Measurements from ENCODE around the gene CARMIL3. TPM values are rescaled to one million over a fixed set of nuclear protein-coding genes. Genes with fewer than 3 reads are reported as not detected.

Gene CARMIL3
- polyA plus RNA-seq, 1 donor from 2014 or later: 43.6 TPM

DNA sequence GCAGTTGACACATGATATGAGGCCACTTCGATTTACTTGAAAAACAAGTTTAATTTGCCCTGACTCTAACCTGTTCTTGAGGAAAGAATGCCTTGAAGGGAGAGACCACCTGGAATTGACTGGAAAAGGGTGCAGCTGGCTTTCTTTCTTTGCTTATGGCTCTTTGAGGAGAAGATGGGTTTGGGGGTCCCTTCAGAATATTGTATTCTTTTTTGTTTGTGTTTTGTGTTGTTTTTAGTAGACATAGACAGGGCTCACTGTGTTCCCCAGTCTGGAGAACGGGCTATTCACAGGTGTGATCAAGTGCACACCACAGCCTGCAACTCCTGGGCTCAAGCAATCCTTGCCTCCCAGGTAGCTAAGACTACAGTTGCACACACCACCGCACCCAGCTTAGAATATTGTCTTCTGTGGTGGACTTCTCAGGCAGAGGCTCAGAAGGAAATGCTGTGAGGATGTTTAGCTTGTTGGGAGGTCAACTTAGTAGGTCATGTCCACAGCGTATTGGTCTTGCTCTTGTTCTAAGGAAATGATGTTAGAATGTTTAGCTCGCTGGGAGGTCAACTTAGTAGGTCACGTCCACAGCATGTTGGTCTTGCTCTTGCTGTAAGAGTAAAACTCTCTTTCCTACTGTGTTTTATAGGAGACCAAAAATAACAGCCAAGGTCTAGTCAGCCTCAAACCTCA, 64.5 kb downstream of the CARMIL3 start:
- H3K27ac ChIP-seq (ENCODE audit: low read length): no peak overlapping the region
- TF ChIP-seq, protein P1, sequence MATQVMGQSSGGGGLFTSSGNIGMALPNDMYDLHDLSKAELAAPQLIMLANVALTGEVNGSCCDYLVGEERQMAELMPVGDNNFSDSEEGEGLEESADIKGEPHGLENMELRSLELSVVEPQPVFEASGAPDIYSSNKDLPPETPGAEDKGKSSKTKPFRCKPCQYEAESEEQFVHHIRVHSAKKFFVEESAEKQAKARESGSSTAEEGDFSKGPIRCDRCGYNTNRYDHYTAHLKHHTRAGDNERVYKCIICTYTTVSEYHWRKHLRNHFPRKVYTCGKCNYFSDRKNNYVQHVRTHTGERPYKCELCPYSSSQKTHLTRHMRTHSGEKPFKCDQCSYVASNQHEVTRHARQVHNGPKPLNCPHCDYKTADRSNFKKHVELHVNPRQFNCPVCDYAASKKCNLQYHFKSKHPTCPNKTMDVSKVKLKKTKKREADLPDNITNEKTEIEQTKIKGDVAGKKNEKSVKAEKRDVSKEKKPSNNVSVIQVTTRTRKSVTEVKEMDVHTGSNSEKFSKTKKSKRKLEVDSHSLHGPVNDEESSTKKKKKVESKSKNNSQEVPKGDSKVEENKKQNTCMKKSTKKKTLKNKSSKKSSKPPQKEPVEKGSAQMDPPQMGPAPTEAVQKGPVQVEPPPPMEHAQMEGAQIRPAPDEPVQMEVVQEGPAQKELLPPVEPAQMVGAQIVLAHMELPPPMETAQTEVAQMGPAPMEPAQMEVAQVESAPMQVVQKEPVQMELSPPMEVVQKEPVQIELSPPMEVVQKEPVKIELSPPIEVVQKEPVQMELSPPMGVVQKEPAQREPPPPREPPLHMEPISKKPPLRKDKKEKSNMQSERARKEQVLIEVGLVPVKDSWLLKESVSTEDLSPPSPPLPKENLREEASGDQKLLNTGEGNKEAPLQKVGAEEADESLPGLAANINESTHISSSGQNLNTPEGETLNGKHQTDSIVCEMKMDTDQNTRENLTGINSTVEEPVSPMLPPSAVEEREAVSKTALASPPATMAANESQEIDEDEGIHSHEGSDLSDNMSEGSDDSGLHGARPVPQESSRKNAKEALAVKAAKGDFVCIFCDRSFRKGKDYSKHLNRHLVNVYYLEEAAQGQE (IDR thresholded peaks at IDR 0.05; ENCODE audit: borderline replicate concordance): no peak
- TF ChIP-seq SMC3 (conservative IDR thresholded peaks at IDR 0.05; ENCODE audit: poor library complexity) (no peak), POLR2AphosphoS5 (IDR thresholded peaks at IDR 0.05) (no peak)
- H3K4me3 ChIP-seq (ENCODE audit: low read length): peak overlapping the region; percentile 89

DNA sequence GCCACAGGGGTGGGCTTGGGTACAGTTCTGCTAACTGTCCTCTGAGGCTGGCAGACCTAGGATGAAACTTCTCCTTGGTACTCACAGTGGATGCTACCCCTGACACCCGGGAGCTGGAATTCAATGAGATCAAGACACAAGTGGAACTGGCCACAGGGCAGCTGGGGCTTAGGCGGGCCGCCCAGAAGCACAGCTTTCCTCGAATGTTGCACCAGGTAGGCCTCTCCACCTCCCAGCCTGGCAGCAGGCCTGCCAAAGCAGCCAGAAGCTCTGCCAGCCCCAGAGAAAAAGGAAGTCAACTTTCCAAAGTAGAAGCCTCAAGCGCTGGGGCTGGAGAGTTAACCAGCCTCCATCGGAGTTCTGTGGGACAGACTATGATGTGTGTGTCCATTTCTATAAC, 65.4 kb downstream of the CARMIL3 start:
- Histone ChIP-seq H3K9me2 (ENCODE audit: insufficient read depth, low read length) (no peaks in the 10 kb centered on the region), H3K9ac (ENCODE audit: low read length) (no peak overlapping the region), H3K27ac (ENCODE audit: low read length) (no peak overlapping the region), H3F3A (ENCODE audit: insufficient read depth, low read length, poor library complexity, severe bottlenecking) (no peaks in the 10 kb centered on the region), H2AFZ (ENCODE audit: low read depth, low read length) (no peak overlapping the region), H3K27me3 (ENCODE audit: insufficient read depth, low read depth, low read length) (no peaks in the 10 kb centered on the region), H4K20me1 (ENCODE audit: insufficient read depth) (no peaks in the 10 kb centered on the region), H3K4me2 (ENCODE audit: low read length) (no peak overlapping the region), H3K79me2 (replicated peaks; ENCODE audit: insufficient read depth, low read length) (peaks cover 10% of the 10 kb centered on the region), H3K4me3 (ENCODE audit: low read length) (no peak overlapping the region), H3K36me3 (ENCODE audit: insufficient read depth, low read length) (no peaks in the 10 kb centered on the region), H3K9me3 (ENCODE audit: low read length) (no peaks in the 10 kb centered on the region)
- TF ChIP-seq SMC3 (conservative IDR thresholded peaks at IDR 0.05; ENCODE audit: poor library complexity): no peak
- TF ChIP-seq TAF1 (IDR thresholded peaks at IDR 0.05; ENCODE audit: low read depth): no peak
- TF ChIP-seq, protein P1 (IDR thresholded peaks at IDR 0.05; ENCODE audit: borderline replicate concordance): no peak
- no peak for TF ChIP-seq RAD21 (conservative IDR thresholded peaks at IDR 0.05)
- no peak for TF ChIP-seq EP300 (conservative IDR thresholded peaks at IDR 0.05; ENCODE audit: poor library complexity, severe bottlenecking)
- TF ChIP-seq MXI1 (conservative IDR thresholded peaks at IDR 0.05; ENCODE audit: poor library complexity, severe bottlenecking): no peak
- TF ChIP-seq, protein P2, sequence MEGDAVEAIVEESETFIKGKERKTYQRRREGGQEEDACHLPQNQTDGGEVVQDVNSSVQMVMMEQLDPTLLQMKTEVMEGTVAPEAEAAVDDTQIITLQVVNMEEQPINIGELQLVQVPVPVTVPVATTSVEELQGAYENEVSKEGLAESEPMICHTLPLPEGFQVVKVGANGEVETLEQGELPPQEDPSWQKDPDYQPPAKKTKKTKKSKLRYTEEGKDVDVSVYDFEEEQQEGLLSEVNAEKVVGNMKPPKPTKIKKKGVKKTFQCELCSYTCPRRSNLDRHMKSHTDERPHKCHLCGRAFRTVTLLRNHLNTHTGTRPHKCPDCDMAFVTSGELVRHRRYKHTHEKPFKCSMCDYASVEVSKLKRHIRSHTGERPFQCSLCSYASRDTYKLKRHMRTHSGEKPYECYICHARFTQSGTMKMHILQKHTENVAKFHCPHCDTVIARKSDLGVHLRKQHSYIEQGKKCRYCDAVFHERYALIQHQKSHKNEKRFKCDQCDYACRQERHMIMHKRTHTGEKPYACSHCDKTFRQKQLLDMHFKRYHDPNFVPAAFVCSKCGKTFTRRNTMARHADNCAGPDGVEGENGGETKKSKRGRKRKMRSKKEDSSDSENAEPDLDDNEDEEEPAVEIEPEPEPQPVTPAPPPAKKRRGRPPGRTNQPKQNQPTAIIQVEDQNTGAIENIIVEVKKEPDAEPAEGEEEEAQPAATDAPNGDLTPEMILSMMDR (IDR thresholded peaks at IDR 0.05; ENCODE audit: poor library complexity, severe bottlenecking): no peak
- no peak for TF ChIP-seq EZH2 (IDR thresholded peaks at IDR 0.05; ENCODE audit: borderline replicate concordance, insufficient read depth, low read length, poor library complexity, severe bottlenecking)
- no peak for TF ChIP-seq POLR2AphosphoS5 (IDR thresholded peaks at IDR 0.05)

More for the DNA sequence above, 64.5 kb downstream of the CARMIL3 start:
- H3K9me2 ChIP-seq (ENCODE audit: insufficient read depth, low read length): no peaks in the 10 kb centered on the region
- peak overlapping the region; percentile 98 for H3K9ac ChIP-seq (ENCODE audit: low read length)
- H3K79me2 ChIP-seq (replicated peaks; ENCODE audit: insufficient read depth, low read length): peaks cover 10% of the 10 kb centered on the region
- H3F3A ChIP-seq (ENCODE audit: insufficient read depth, low read length, poor library complexity, severe bottlenecking): no peaks in the 10 kb centered on the region
- H3K36me3 ChIP-seq (ENCODE audit: insufficient read depth, low read length): no peaks in the 10 kb centered on the region
- H3K27me3 ChIP-seq (ENCODE audit: insufficient read depth, low read depth, low read length): no peaks in the 10 kb centered on the region
- H4K20me1 ChIP-seq (ENCODE audit: insufficient read depth): no peaks in the 10 kb centered on the region
- H3K4me2 ChIP-seq (ENCODE audit: low read length): peak overlapping the region; percentile 63
- H3K9me3 ChIP-seq (ENCODE audit: low read length): no peaks in the 10 kb centered on the region
- no peak overlapping the region for H2AFZ ChIP-seq (ENCODE audit: low read depth, low read length)

Measured in neural cell (in vitro differentiated cells).